Measurements from ENCODE around the gene MIEN1.

GRCh38 chr17:39684369-39685192 is 45.8 kb downstream of the MIEN1 start:
- TF ChIP-seq, protein P1, sequence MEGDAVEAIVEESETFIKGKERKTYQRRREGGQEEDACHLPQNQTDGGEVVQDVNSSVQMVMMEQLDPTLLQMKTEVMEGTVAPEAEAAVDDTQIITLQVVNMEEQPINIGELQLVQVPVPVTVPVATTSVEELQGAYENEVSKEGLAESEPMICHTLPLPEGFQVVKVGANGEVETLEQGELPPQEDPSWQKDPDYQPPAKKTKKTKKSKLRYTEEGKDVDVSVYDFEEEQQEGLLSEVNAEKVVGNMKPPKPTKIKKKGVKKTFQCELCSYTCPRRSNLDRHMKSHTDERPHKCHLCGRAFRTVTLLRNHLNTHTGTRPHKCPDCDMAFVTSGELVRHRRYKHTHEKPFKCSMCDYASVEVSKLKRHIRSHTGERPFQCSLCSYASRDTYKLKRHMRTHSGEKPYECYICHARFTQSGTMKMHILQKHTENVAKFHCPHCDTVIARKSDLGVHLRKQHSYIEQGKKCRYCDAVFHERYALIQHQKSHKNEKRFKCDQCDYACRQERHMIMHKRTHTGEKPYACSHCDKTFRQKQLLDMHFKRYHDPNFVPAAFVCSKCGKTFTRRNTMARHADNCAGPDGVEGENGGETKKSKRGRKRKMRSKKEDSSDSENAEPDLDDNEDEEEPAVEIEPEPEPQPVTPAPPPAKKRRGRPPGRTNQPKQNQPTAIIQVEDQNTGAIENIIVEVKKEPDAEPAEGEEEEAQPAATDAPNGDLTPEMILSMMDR (IDR thresholded peaks at IDR 0.05) = no peak
- no peak for TF ChIP-seq POLR2A (IDR thresholded peaks at IDR 0.05)

Data from body of pancreas (tissue), 4 donors.